NCI-H1048 (cell line): ENCODE data around the gene KCNQ1.

ENCODE experiments used
- DNase-seq: peaks from one replicate; lab custom pipeline; 2025; lab: John Stamatoyannopoulos, UW

KCNQ1 gene

GRCh38 chr11:2524446-2525165 is 79.8 kb downstream of the KCNQ1 start:
- no peak for DNase-seq

GRCh38 chr11:2525166-2525861 is 80.5 kb downstream of the KCNQ1 start:
- no peak for DNase-seq

DNA sequence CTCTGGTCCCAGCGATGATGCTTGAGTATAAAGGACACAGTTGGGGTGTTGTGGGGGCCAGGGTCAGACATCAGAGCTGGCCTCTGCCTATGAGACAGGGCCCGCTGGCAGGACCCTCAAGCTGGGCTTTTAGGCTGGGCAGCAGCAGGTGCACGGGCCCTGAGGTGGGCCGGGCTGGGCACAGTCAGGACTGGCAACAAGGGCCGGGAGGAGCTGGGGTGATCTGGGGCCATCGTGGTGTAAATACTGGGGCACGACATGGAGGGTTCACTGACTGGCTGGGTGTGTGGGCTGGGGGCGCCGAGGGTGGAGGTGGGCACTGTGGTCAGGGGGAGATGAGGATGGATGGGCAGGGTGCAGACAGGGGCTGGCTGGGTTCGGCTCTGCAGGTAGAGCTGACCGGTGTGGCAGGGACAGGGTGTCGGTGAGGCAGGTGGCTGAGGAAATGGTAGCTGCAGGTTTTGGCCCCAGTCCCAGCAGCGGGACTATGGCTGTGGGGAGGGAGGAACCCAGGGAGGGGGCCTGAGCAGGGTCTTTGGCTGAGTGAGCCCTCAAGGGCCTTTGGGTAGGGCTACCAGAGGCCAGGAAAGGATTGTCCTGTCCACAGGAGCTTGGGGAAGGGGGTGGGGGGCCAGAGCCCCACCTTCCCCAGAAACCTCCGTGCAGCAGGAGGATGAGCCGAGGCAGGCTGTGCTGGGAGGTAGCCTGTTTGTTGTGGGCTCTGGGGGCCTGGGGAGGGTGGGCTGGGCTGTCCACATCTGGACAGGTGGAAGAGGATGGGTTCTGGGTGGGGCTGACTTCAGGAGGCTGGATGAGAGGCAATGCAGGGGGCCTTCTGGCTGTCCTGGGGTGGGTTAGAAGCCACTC is 81.4 kb downstream of the KCNQ1 start:
- DNase-seq = no peak

- no peak for DNase-seq
Observed at GRCh38 chr11:2526808-2527381, 82.1 kb downstream of the KCNQ1 start.

- no peak for DNase-seq
Observed at GRCh38 chr11:2527621-2528291, 82.9 kb downstream of the KCNQ1 start.

DNA sequence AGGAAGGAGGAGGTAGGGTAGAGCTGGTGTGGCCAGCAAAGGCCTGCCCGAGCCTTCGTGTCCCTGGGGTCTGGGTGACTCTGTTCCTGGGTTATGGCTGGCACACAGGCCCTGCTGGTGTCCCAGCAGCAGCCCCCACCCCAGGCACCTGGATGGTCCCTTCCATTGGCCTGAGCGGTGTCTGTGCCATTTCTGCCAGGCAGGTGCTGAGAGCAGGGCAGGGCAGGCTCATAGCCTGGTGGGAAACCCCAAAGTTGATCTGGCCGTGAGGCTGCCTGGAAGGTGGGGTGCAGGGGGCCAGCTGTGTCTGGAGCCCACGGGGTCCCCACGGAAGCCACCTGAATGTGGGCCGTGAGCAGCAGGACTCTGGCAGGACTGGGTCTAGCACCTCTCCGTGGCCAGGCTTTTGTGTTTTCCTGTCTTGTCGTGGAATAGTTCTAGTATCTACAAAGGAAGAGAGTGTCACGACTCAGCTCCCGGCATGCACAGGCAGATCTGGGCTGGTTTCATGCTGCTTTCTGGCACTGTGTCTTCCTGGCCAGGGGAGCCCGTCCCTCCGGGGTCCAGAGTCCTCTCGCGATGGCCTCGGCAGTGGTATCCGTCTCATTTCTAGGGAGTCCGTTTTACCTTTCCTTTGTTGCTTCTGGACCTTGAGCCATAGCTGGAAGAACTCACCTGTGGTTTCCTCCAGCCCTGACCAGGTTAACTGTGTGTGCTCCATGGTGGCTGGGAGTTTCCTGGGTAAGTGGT is 83.7 kb downstream of the KCNQ1 start:
- DNase-seq = no peak

- no peak for DNase-seq
Observed at GRCh38 chr11:2529173-2529572, 84.4 kb downstream of the KCNQ1 start.

DNA sequence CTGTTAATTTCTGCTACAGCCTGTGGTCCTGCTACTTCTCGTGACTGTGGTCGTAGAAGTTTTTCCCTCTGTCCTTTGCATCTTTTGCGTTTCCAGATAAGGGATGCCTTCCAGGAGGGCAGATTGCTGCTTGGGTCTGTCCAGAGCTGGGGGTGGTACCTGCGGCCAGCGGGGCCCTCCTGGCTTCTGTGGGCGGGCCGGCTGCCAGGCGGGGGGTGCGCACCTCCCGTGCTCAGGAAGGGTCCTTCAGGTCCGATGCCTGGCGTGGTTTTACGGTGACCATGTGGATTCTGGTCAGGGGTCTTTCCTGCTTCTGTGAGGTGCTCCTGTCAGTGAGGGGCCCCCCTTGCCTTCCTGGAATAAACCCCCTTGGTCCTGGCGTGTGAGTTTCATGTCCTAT is 84.8 kb downstream of the KCNQ1 start:
- DNase-seq = no peak

GRCh38 chr11:2530131-2530854 is 85.5 kb downstream of the KCNQ1 start:
- DNase-seq = no peak

DNA sequence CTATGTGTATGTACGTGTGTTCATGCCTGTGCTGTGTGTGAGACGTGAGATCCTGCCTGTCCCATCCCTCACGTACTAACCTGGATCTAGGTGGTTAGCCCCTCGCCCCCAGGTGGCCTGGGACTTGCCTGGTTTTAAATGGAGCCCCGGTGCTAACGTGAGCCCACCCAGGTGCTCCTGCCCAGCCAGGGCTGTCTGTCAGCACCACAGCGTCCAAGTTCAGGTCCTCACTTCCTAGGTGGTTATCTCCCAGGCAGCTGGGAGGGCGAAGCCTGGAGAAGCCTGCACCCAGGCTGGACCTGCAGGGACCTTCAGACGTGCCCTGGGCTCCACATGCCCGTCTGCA is 86.0 kb downstream of the KCNQ1 start:
- DNase-seq = no peak

DNA sequence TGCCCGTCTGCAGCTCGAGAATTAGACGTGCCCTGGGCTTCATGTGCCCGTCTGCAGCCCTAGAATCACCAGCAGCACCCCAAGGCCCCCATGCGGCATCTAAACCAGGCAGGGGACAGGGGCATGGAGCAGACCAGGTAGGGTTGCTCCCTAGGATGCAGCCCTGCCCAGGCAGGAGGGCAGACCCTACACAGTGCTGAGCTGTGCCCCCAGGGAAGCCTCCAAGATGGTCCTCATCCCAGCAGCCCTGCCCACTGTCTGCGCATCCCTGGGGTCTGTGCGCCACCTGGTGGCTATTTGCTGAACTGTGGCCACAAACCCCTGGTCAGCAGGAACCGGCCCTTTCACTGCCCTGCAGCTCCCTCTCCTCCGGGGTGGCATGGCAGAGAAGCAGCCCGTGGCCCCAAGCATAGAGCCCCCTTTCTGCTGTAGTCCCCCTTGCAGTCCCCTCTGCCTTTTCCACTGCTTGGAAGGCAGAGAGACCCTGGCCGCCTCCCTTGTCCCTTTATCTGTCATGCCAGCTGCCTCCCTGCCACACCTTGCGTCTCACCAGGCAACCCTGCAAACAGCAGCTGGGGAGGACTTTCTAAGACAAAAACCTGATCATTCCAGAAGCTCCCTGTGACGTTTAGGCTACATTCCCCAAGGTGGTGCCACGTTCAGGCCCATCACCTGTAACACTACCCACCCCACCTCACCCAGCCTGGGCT is 86.6 kb downstream of the KCNQ1 start:
- DNase-seq = no peak

- no peak for DNase-seq
Observed at GRCh38 chr11:2531987-2532703, 87.3 kb downstream of the KCNQ1 start.

- peak; percentile 75 for DNase-seq
Observed at GRCh38 chr11:2532704-2533586, 88.1 kb downstream of the KCNQ1 start.

DNA sequence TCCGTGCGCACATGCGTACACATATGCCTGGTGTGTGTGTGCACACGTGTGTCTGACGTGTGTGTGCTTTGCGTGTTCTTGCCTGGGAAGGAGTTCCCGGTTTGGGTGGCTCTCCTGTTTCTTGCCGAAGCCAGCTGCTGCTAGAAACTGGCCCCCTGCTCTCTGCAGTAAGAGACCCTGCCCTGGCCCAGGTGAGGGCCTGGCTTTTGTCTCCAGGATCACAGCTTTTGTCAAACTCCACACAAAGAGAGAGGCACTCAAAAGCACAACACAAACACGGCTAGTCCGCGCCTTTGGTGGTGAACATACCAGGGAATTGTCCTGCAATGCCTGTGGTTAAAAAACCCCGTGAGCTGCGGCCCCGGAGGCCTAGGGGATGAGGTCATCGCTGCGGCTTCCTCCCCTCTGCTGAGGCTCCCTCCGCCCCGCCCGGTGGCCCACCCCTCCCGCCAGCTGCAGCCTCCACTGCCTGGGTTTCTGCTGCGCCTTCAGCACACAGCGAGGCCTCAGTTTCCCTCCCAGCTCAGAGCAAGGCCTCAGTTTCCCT is 88.9 kb downstream of the KCNQ1 start:
- DNase-seq = no peak

GRCh38 chr11:2534134-2534956 is 89.5 kb downstream of the KCNQ1 start:
- no peak for DNase-seq

GRCh38 chr11:2534957-2535672 is 90.3 kb downstream of the KCNQ1 start:
- no peak for DNase-seq
